Parathyroid adenoma (tissue), 2 donors: Measurements from ENCODE around the gene PROSER2.
"Not testable (repeated sequence)": the region's sequence is repeated elsewhere in the genome, so short reads cannot be mapped to it uniquely, and the experiment has no call there.

Experiments used
- H2AFZ ChIP-seq: fragments of 300-600 bp; sonication (generic); one replicate; pipeline ENCODE4 v1.7.0; 2017; ENCODE audit warnings: antibody characterized with exemption, mild to moderate bottlenecking
- H3K27ac ChIP-seq: fragments of 300-600 bp; sonication (generic); one replicate; pipeline ENCODE4 v1.7.0; 2017
- H3K27me3 ChIP-seq: fragments of 300-600 bp; sonication (generic); one replicate; pipeline ENCODE4 v1.7.0; 2017; ENCODE audit warnings: low read length; ENCODE audit not compliant: control insufficient read depth, insufficient read depth
- H3K36me3 ChIP-seq: fragments of 300-600 bp; sonication (generic); one replicate; pipeline ENCODE4 v1.7.0; 2017; ENCODE audit warnings: low read length; ENCODE audit not compliant: control insufficient read depth, insufficient read depth
- H3K4me1 ChIP-seq: fragments of 300-600 bp; sonication (generic); one replicate; pipeline ENCODE4 v1.7.0; 2017; ENCODE audit warnings: control low read depth
- H3K4me2 ChIP-seq: fragments of 300-600 bp; sonication (generic); one replicate; pipeline ENCODE4 v1.7.0; 2017; ENCODE audit warnings: low read length
- H3K4me3 ChIP-seq: fragments of 300-600 bp; sonication (generic); one replicate; pipeline ENCODE4 v1.7.0; 2017; ENCODE audit warnings: low read depth, low read length
- H3K79me2 ChIP-seq: fragments of 300-600 bp; sonication (generic); one replicate; pipeline ENCODE4 v1.7.0; 2017; ENCODE audit warnings: control low read depth
- H3K9ac ChIP-seq: fragments of 300-600 bp; sonication (generic); one replicate; pipeline ENCODE4 v1.7.0; 2017; ENCODE audit warnings: mild to moderate bottlenecking
- H3K9me3 ChIP-seq: fragments of 300-600 bp; sonication (generic); one replicate; pipeline ENCODE4 v1.7.0; 2017; ENCODE audit warnings: low read length; ENCODE audit not compliant: control insufficient read depth
- TF ChIP-seq, protein P1 (sequence below): fragments of 300-600 bp; sonication (generic); IDR thresholded peaks from one replicate; pipeline ENCODE4 v1.7.0; 2017; ENCODE audit warnings: antibody characterized with exemption, mild to moderate bottlenecking
- donor health status: primary hyperparathyroidism.

Gene PROSER2

DNA sequence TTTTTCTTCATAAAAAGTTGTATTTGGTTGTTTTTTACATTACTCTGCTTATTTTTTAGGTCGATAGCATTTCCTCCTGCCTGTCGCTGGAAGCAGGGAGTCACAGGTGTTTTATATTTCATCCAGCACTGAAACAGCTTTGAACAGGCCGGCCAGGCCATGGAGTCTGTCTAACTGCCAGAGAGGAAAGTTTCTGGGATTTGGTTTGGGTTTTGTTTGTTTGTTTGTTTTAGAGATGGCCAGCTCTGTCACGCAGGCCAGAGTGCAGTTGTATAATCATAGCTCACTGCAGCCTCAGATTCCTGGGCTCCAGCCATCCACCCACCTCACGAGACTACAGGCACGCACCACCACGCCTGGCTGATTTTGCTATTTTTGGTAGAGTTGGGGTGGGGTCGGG, 23.4 kb downstream of the PROSER2 start:
- H3K9ac ChIP-seq = no peak overlapping the region
- H3K9me3 ChIP-seq = no peaks in the 10 kb centered on the region
- no peak overlapping the region for H2AFZ ChIP-seq
- no peaks in the 10 kb centered on the region for H3K79me2 ChIP-seq
- H3K4me2 ChIP-seq = no peak overlapping the region
- H3K27me3 ChIP-seq = no peaks in the 10 kb centered on the region
- H3K27ac ChIP-seq = no peak overlapping the region
- no peaks in the 10 kb centered on the region for H3K36me3 ChIP-seq
- TF ChIP-seq, protein P1, sequence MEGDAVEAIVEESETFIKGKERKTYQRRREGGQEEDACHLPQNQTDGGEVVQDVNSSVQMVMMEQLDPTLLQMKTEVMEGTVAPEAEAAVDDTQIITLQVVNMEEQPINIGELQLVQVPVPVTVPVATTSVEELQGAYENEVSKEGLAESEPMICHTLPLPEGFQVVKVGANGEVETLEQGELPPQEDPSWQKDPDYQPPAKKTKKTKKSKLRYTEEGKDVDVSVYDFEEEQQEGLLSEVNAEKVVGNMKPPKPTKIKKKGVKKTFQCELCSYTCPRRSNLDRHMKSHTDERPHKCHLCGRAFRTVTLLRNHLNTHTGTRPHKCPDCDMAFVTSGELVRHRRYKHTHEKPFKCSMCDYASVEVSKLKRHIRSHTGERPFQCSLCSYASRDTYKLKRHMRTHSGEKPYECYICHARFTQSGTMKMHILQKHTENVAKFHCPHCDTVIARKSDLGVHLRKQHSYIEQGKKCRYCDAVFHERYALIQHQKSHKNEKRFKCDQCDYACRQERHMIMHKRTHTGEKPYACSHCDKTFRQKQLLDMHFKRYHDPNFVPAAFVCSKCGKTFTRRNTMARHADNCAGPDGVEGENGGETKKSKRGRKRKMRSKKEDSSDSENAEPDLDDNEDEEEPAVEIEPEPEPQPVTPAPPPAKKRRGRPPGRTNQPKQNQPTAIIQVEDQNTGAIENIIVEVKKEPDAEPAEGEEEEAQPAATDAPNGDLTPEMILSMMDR = no peak
- no peak overlapping the region for H3K4me3 ChIP-seq
- no peaks in the 10 kb centered on the region for H3K4me1 ChIP-seq

DNA sequence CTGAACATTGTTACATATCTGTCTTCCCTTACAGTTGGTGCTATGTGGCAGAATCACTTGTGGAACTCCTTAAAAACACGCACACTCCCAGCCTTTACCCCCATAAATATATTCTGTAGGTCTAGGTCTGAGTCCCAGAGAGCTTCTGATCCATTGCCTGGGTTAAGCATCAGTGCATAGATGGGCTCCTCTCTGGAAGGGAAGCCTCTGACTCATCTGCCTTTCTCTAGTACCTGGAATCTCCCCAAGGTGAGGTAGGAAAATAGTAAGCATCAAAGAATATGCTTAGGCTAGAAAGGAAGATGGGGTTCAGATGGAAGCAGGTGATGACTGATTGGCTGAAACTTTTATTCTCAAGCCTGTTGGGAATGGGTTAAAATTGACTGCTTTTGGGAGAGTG, 26.1 kb downstream of the PROSER2 start:
- Histone ChIP-seq H2AFZ (no peak overlapping the region), H3K79me2 (no peaks in the 10 kb centered on the region), H3K9me3 (no peaks in the 10 kb centered on the region), H3K9ac (no peak overlapping the region), H3K4me3 (no peak overlapping the region), H3K27me3 (no peaks in the 10 kb centered on the region), H3K27ac (no peak overlapping the region), H3K36me3 (no peaks in the 10 kb centered on the region), H3K4me2 (no peak overlapping the region), H3K4me1 (no peaks in the 10 kb centered on the region)
- TF ChIP-seq, protein P1 = no peak

DNA sequence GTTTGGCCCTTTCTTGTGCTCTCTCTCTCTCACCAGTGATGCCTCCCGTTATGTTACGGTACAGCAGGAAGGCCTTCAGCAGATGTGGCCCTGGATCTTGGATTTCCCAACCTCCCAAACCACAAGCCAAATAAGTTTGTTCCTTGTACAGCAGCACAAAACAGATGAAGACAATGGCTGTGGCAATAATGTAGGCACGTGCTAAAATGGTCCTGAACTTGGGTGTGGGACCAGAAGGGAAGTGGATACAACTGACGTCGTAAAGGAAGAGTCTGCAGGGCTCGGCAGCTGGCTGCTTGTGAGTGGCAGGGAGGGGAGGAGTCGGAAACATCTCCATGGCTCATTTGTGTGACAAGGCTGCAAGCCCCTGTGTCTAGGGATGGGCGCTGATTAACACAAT, 26.8 kb downstream of the PROSER2 start:
- Histone ChIP-seq H3K4me3 (no peak overlapping the region), H2AFZ (no peak overlapping the region), H3K79me2 (no peaks in the 10 kb centered on the region), H3K27me3 (no peaks in the 10 kb centered on the region), H3K27ac (no peak overlapping the region), H3K36me3 (no peaks in the 10 kb centered on the region), H3K9ac (no peak overlapping the region), H3K9me3 (no peaks in the 10 kb centered on the region), H3K4me1 (no peaks in the 10 kb centered on the region), H3K4me2 (no peak overlapping the region)
- TF ChIP-seq, protein P1 = no peak

DNA sequence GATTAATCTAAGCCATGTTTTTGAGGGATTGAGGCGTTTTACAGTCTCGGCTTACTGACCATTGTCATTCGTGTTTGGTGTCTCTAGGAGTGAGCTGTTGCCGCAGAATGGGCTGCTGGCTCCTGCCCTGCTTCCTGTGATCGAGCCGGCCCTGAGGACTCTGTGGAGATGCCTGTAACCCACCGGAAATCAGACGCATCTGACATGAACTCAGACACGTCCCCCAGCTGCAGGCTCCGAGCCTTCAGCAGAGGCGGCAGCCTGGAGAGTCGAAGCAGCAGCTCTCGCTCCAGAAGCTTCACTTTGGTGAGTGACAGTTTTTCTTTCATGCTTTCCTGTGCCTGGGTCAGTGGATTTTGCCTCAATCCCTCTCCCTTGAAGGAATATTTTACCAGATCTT, 28.8 kb downstream of the PROSER2 start:
- no peaks in the 10 kb centered on the region for H3K9me3 ChIP-seq
- no peaks in the 10 kb centered on the region for H3K79me2 ChIP-seq
- no peak overlapping the region for H3K4me3 ChIP-seq
- H2AFZ ChIP-seq = no peak overlapping the region
- no peaks in the 10 kb centered on the region for H3K27me3 ChIP-seq
- H3K4me2 ChIP-seq = no peak overlapping the region
- H3K4me1 ChIP-seq = no peaks in the 10 kb centered on the region
- H3K9ac ChIP-seq = no peak overlapping the region
- TF ChIP-seq, protein P1 = no peak
- H3K36me3 ChIP-seq = no peaks in the 10 kb centered on the region
- no peak overlapping the region for H3K27ac ChIP-seq

DNA sequence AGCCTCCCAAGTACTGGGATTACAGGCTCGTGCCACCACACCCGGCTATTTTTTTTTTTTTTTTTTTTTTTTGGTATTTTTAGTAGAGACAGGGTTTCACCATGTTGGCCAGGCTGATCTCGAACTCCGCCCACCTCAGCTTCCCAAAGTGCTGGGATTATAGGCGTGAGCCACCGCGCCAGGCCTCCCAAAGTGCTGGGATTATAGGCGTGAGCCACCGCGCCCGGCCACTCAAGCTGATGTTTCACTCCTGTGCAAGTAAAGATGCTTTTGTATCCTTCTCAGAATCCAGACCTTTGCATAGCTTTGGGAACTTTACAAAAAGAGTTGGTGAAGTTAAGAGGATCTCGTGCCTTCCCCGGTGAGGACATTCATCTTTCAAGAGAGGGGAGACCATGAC, 29.5 kb downstream of the PROSER2 start:
- H3K27me3 ChIP-seq, H3K4me3 ChIP-seq, H3K36me3 ChIP-seq, H3K27ac ChIP-seq, H3K9me3 ChIP-seq, H3K9ac ChIP-seq, H3K79me2 ChIP-seq, H3K4me2 ChIP-seq, H3K4me1 ChIP-seq, H2AFZ ChIP-seq: not testable (repeated sequence)
